T-cell (primary cell): ENCODE measurements around the gene EFCAB8. TPM values are rescaled to one million over a fixed set of nuclear protein-coding genes. Genes with fewer than 3 reads are reported as not detected.

Experiments used
- ATAC-seq, 4 experiments: fragments of 200-7000 bp in 3 of 4; fragments of 150-1000 bp in 1 of 4; cut with Tn5 transposase; replicated peaks in 1 of 4; 1 replicate in 3 of 4; 2 replicates in 1 of 4; pipeline ENCODE4 v1.10.0; 2021; ENCODE audit warnings: moderate library complexity in 3 of 4, mild to moderate bottlenecking in 2 of 4, moderate number of reproducible peaks in 1 of 4
- CTCF ChIA-PET, 2 donors: fragments of 300-600 bp; sonication (Branson Sonifier 250); formaldehyde crosslinking; loops; one replicate each; lab custom pipeline; 2022; ENCODE audit warnings: antibody characterized with exemption in 2 of 2; lab: Charles Lee
- POLR2A ChIA-PET, 2 donors: fragments of 300-600 bp; sonication (Branson Sonifier 250); formaldehyde crosslinking; loops; one replicate each; lab custom pipeline; 2022; ENCODE audit warnings: antibody characterized with exemption in 2 of 2; lab: Charles Lee
- DNase-seq, 35 experiments: peaks; one replicate each; pipeline versions ENCODE4 v3.0.0 to v3.0.0-alpha.2; 2013 to 2023
- H3K27ac ChIP-seq: one replicate; pipeline ENCODE4 v1.5.1; 2013; ENCODE audit warnings: low read length
- H3K27me3 ChIP-seq, 2 experiments: replicated peaks in 1 of 2; 1 replicate in 1 of 2; 2 replicates in 1 of 2; pipeline versions ENCODE4 v1.6.1 to v1.7.0; 2013; ENCODE audit warnings: low read length in 1 of 2, mixed read lengths in 1 of 2; ENCODE audit not compliant: control insufficient read depth in 2 of 2, insufficient read depth in 2 of 2; ENCODE audit errors: extremely low read depth in 1 of 2
- H3K36me3 ChIP-seq, 2 donors: 1 replicate in 1 of 2; 2 replicates in 1 of 2; pipeline versions ENCODE4 v1.6.1 to v1.7.0; 2013; ENCODE audit warnings: low read length in 1 of 2; ENCODE audit not compliant: control insufficient read depth in 2 of 2, insufficient read depth in 1 of 2; ENCODE audit errors: extremely low read depth in 1 of 2
- H3K4me1 ChIP-seq, 2 experiments: 1 replicate in 1 of 2; 2 replicates in 1 of 2; pipeline versions ENCODE4 v1.6.1 to v1.7.0; 2013; ENCODE audit warnings: low read length in 2 of 2, mixed read lengths in 1 of 2; ENCODE audit not compliant: insufficient read depth in 2 of 2, control insufficient read depth in 1 of 2; ENCODE audit errors: extremely low read depth in 1 of 2
- H3K4me3 ChIP-seq, 2 donors: 1 replicate in 1 of 2; 2 replicates in 1 of 2; pipeline versions ENCODE4 v1.5.1 to v1.7.0; 2013; ENCODE audit warnings: mild to moderate bottlenecking in 2 of 2, low read length in 1 of 2, moderate library complexity in 1 of 2; ENCODE audit not compliant: control insufficient read depth in 1 of 2; ENCODE audit errors: extremely low read depth in 1 of 2
- H3K9me3 ChIP-seq: 2 replicates; pipeline ENCODE4 v1.7.0; 2013
- H3K27ac Mint-ChIP-seq, 2 donors: one replicate each; pipeline ENCODE4 v1.8.0; 2020 to 2021; ENCODE audit warnings: mild to moderate bottlenecking in 2 of 2, mixed read lengths in 2 of 2
- H3K27me3 Mint-ChIP-seq, 2 donors: one replicate each; pipeline ENCODE4 v1.8.0; 2021 to 2022; ENCODE audit warnings: mixed read lengths in 2 of 2
- H3K36me3 Mint-ChIP-seq: one replicate; pipeline ENCODE4 v1.8.0; 2021; ENCODE audit warnings: mixed read lengths
- H3K4me1 Mint-ChIP-seq, 3 donors: one replicate each; pipeline ENCODE4 v1.8.0; 2020 to 2022; ENCODE audit warnings: mixed read lengths in 3 of 3, mild to moderate bottlenecking in 1 of 3
- H3K4me3 Mint-ChIP-seq, 3 donors: one replicate each; pipeline ENCODE4 v1.8.0; 2020 to 2022; ENCODE audit warnings: mild to moderate bottlenecking in 3 of 3, mixed read lengths in 3 of 3, moderate library complexity in 3 of 3
- H3K9me3 Mint-ChIP-seq, 3 donors: one replicate each; pipeline ENCODE4 v1.8.0; 2020 to 2022; ENCODE audit warnings: mixed read lengths in 3 of 3
- WGBS: methylation state at CpG from one replicate; pipeline ENCODE4 v1.1.5; 2013; ENCODE audit warnings: missing lambda C conversion rate; ENCODE audit not compliant: insufficient coverage; 5-methylcytosine and 5-hydroxymethylcytosine counted together
- total RNA-seq, 35 experiments: library from RNA in 6 of 35; stranded (reverse) in 6 of 35; fragments of 120-200 nt in 1 of 35; gene quantifications; one replicate each; pipeline versions ENCODE4 v1.2.1 to v1.2.4 and lab custom pipeline; 2013 to 2026

Gene EFCAB8
- total RNA-seq, 5 donors from 2014 or later (not counting 1 experiment from before 2014, with no cell fraction given), result 0.80 to 1.5 (median 1.2) TPM

DNA sequence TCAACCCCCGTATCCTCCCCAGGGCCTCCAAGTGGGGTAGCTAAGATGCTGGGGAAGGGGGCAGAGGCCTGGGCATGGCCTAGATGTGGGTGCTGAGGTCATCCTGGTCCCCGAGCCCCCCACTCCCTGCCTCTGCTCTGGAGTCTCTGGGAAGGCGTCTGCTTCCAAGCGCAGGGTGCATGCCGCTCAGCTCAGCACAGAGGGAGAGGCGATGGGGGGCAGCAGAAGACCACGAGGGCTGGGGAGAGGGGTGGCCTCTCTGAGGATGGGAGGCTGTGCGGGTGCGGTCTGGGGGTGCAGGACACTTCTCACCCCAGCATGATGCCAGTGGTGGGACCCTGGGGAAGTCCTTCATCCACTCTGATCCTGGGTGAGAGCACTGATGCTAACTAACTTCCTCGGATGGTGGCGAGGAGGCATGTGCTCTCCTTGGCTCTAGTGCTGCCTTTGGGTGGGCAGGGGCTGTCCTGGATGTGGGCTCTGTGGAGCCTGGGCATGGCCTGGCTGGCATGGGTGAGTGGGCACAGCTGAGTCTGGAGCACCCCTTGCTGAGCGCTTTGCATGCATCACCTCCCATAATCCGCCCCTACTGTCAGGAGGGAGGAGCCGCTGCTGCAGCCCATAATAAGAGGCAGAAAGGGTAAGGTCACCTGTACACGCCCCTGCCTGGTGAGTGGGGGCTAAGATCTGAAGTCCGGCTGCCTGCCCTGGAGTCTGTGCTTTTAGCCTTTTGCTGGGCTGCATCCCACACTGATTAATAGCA is 34.7 kb downstream of the EFCAB8 start:
- Mint-ChIP-seq H3K27me3 (no peaks in the 10 kb centered on the region), H3K9me3 (no peaks in the 10 kb centered on the region), H3K36me3 (no peaks in the 10 kb centered on the region), H3K27ac (no peak overlapping the region), H3K4me3 (no peak overlapping the region), H3K4me1 (no peaks in the 10 kb centered on the region)
- H3K36me3 ChIP-seq, result peaks cover 0 to 3% of the 10 kb centered on the region in 2 donors
- no peak overlapping the region for H3K4me3 ChIP-seq
- ATAC-seq, result no peak
- POLR2A ChIA-PET, result no interaction called here
- no peaks in the 10 kb centered on the region for H3K27me3 ChIP-seq
- no peaks in the 10 kb centered on the region for H3K9me3 ChIP-seq
- H3K27ac ChIP-seq, result no peak overlapping the region
- CTCF ChIA-PET, result no interaction called here
- no peaks in the 10 kb centered on the region for H3K4me1 ChIP-seq
- no peak for DNase-seq
- 100% methylated on average over 3 of the region's 16 CpGs for WGBS

DNA sequence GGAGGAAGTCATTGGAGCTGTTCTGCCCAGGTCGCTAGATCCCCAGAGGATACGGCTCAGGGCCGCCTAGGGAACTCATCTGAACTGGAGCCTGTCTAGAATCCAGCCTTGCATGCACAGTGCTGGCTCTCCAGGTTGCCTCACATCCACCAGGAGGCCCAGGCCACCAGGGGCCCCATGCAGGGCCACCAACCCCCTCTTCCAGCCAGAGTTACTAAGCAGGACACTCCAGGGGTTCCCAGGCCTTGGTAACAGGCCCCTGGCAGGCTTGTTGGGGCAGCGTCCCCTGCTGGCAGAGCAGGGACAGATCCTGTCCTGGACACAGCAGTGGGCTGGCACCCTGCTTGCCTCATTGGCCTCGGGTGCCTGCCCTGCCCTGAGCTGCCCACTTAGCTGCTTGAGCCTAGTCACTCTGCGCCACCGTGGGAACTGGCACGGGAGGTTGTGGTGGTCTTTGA is 35.3 kb downstream of the EFCAB8 start:
- H3K27ac ChIP-seq, result no peak overlapping the region
- H3K4me1 ChIP-seq, result no peaks in the 10 kb centered on the region
- Mint-ChIP-seq H3K4me1 (no peaks in the 10 kb centered on the region), H3K27ac (no peak overlapping the region), H3K9me3 (no peaks in the 10 kb centered on the region), H3K27me3 (no peaks in the 10 kb centered on the region), H3K4me3 (no peak overlapping the region), H3K36me3 (no peaks in the 10 kb centered on the region)
- no peaks in the 10 kb centered on the region for H3K9me3 ChIP-seq
- H3K36me3 ChIP-seq, result peaks cover 0 to 3% of the 10 kb centered on the region in 2 donors
- ATAC-seq (no peak), DNase-seq (peak in 1 of 35 experiments; percentile 9)
- CTCF ChIA-PET, result no interaction called here
- no peaks in the 10 kb centered on the region for H3K27me3 ChIP-seq
- POLR2A ChIA-PET, result no interaction called here
- WGBS, result 89% methylated on average over 8 of the region's 8 CpGs
- H3K4me3 ChIP-seq, result no peak overlapping the region

DNA sequence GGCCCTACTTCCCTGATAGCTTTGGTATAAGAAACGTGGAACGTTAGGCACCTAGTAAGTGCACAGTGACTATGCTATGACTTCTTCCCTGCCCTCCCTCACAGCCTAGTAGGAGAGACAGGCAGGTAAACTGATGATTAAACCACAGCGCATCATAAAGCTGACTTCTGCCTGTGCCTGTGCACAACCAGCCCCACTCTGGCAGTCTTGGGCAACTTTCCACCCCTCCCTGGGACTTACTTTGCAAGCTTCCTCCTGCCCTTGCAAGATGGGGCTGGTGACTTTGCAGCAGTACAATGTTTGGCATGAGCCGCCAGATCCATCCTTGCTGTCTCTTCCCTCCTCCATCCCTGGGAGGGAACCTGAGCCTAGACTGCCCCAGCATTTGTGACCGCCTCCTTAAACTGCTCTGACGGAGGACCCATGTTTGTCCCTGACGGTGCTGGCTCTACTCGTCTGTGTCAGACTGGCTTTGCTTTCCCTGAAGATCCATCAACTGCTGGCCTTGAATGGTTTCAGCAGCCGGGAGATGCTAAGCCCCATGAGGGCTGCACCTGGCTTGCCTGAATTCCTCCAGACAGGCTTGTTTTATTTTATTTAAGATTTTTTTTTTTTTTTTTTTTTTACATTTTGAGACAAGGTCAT is 36.1 kb downstream of the EFCAB8 start:
- Mint-ChIP-seq H3K4me3 (no peak overlapping the region), H3K4me1 (no peaks in the 10 kb centered on the region), H3K9me3 (no peaks in the 10 kb centered on the region), H3K27ac (no peak overlapping the region), H3K27me3 (no peaks in the 10 kb centered on the region), H3K36me3 (no peaks in the 10 kb centered on the region)
- CTCF ChIA-PET, result no interaction called here
- Histone ChIP-seq H3K27me3 (no peaks in the 10 kb centered on the region), H3K27ac (no peak overlapping the region), H3K9me3 (no peaks in the 10 kb centered on the region), H3K36me3 (peaks cover 0 to 3% of the 10 kb centered on the region in 2 donors), H3K4me3 (no peak overlapping the region), H3K4me1 (no peaks in the 10 kb centered on the region)
- 86% methylated on average over 7 of the region's 9 CpGs for WGBS
- POLR2A ChIA-PET, result no interaction called here
- no peak for DNase-seq
- ATAC-seq, result no peak

DNA sequence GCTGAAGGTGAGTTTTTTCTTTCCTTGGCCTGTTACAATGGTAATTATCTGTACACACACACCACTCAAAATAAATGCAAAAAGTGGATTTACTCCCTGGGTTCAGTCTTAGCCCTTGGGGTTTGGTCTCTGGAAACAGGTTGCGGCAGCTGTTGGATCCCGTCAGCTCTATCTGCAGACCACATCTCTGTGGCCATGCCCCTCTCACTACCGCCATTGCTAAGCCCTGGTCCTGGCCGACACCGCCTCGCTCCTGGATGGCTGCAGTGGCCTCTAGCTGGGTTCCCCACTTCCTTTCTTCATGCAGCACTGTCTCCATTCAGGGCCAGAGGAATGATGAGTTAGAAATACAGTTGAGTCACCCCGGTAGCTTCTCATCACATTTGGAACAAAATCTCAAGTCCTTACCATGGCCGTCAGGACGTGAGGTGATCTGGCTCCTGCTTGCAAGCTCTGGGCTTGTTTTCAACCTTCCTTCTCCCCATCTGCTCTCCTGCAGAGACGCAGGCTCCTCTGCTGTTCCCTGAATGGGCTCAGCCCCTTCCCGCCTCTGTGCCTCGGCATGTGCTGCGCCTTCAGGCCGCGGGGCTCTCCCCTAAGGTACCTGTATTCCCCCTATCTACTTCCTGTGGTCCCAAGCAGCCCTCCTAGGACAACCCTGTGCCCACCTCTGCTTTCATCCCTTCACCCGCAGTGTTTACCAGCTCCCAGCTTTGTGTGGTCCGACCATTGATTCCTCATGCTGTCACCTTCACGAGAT is 38.0 kb downstream of the EFCAB8 start:
- H3K4me1 ChIP-seq, result no peaks in the 10 kb centered on the region
- Mint-ChIP-seq H3K4me3 (no peak overlapping the region), H3K9me3 (no peaks in the 10 kb centered on the region), H3K27ac (no peak overlapping the region), H3K27me3 (no peaks in the 10 kb centered on the region), H3K36me3 (no peaks in the 10 kb centered on the region), H3K4me1 (no peaks in the 10 kb centered on the region)
- CTCF ChIA-PET, result no interaction called here
- H3K27ac ChIP-seq, result no peak overlapping the region
- no peak overlapping the region for H3K4me3 ChIP-seq
- DNase-seq, result no peak
- no peak for ATAC-seq
- 84% methylated on average over 14 of the region's 18 CpGs for WGBS
- peaks cover 0 to 3% of the 10 kb centered on the region in 2 donors for H3K36me3 ChIP-seq
- no peaks in the 10 kb centered on the region for H3K9me3 ChIP-seq
- POLR2A ChIA-PET, result interaction anchor here (0.5 to 1.0 kb wide), 2 partner anchors 30 to 41 kb away, joined by 3 to 14 read pairs; no protein-coding TSS in a partner anchor
- H3K27me3 ChIP-seq, result no peaks in the 10 kb centered on the region

DNA sequence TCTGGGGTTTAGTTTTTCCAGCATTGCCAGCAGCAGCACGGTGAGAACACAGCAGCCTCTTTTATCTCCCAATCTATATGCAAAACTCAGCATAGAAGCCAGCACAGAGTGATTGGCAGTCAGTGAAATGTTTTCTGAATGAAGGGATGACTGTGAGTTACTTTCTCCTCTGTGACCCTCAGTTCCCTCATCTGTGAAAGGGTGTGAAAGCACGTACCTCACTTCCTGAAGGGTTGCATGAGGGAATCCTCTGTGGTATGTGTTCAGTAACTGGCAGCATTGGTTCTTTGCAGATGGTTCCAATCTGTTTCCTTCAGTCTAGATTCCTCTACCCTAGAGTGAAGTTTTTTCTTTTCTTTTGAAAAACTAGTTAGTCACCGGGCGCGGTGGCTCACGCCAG is 40.0 kb downstream of the EFCAB8 start:
- no peak for ATAC-seq
- no peaks in the 10 kb centered on the region for H3K27me3 Mint-ChIP-seq
- POLR2A ChIA-PET, result interaction anchor here in 1 of 2 donors (0.7 kb wide), 1 partner anchor 285 kb away, joined by 5 read pairs; no protein-coding TSS in a partner anchor
- no peak for DNase-seq
- Histone ChIP-seq H3K4me3 (no peak overlapping the region), H3K27me3 (no peaks in the 10 kb centered on the region), H3K36me3 (peaks cover 0 to 3% of the 10 kb centered on the region in 2 donors), H3K4me1 (peaks cover 2 to 10% of the 10 kb centered on the region in 2 experiments), H3K9me3 (no peaks in the 10 kb centered on the region), H3K27ac (no peak overlapping the region)
- H3K4me1 Mint-ChIP-seq, result peaks cover 15 to 16% (median 15%) of the 10 kb centered on the region in 3 donors
- H3K36me3 Mint-ChIP-seq, result no peaks in the 10 kb centered on the region
- no peaks in the 10 kb centered on the region for H3K9me3 Mint-ChIP-seq
- no peak overlapping the region for H3K4me3 Mint-ChIP-seq
- 20% methylated on average over 1 of the region's 6 CpGs for WGBS
- no peak overlapping the region for H3K27ac Mint-ChIP-seq
- CTCF ChIA-PET, result no interaction called here
